K562 (cell line): ENCODE measurements around the gene RIC8B. TPM values are rescaled to one million over a fixed set of nuclear protein-coding genes. Genes with fewer than 3 reads are reported as not detected.

Experiments
- ATAC-seq: fragments of 200-7000 bp; cut with Tn5 transposase; 3 replicates; pipeline ENCODE4 v1.9.1; 2020; ENCODE audit warnings: moderate library complexity
- BruUV-seq: library from RNA; stranded (reverse); fragments of 400-500 nt; replicated peaks from 2 replicates; lab custom pipeline; 2021; lab: Mats Ljungman, UMichigan
- CTCF ChIA-PET: fragments of 300-600 bp; formaldehyde crosslinking; extraction: SDS; loops from one replicate; lab custom pipeline; 2021; ENCODE audit warnings: low intra/inter-chr PET ratio; lab: Yijun Ruan, JAX
- POLR2A ChIA-PET: fragments of 300-600, 350-650 bp; sonication (Branson Sonifier 250); formaldehyde crosslinking; extraction: SDS; loops from one replicate; lab custom pipeline; 2021; ENCODE audit warnings: antibody characterized with exemption, inconsistent platforms; lab: Yijun Ruan, JAX
- DNase-seq, 4 experiments: peaks; one replicate each; pipeline versions ENCODE4 v3.0.0 to v3.0.0-alpha.2; 2011 to 2018; ENCODE audit warnings: low spot score in 3 of 4, mixed read lengths in 3 of 4; ENCODE audit errors: extremely low read depth in 1 of 4
- FAIRE-seq: peaks from 2 replicates; lab custom pipeline; 2011; peaks lifted over from hg19 to GRCh38; lab: Jason Lieb, UNC
- H2AFZ ChIP-seq: 2 replicates; pipeline ENCODE4 v1.6.0; 2011; ENCODE audit warnings: low read depth, low read length, control low read depth, inconsistent platforms
- H3K27ac ChIP-seq: fragments of 200-600 bp; 3 replicates; pipeline ENCODE4 v1.8.0; 2011; ENCODE audit warnings: low read depth, mild to moderate bottlenecking, control low read depth, inconsistent platforms, low read length, moderate library complexity, mixed read lengths; ENCODE audit errors: extremely low read depth
- H3K27me3 ChIP-seq, 2 experiments: fragments of 300-600 bp in 1 of 2; 2 replicates in 1 of 2; 3 replicates in 1 of 2; pipeline versions ENCODE4 v1.6.0 to v1.8.0; 2011; ENCODE audit warnings: inconsistent platforms in 2 of 2, low read length in 2 of 2, mild to moderate bottlenecking in 1 of 2, mixed read lengths in 1 of 2, moderate library complexity in 1 of 2; ENCODE audit not compliant: control insufficient read depth in 2 of 2, insufficient read depth in 2 of 2
- H3K36me3 ChIP-seq: fragments of 300-600 bp; 3 replicates; pipeline ENCODE4 v1.8.0; 2011; ENCODE audit warnings: mild to moderate bottlenecking, low read length, inconsistent platforms; ENCODE audit not compliant: control insufficient read depth, insufficient read depth
- H3K4me1 ChIP-seq, 2 experiments: fragments of 200-600 bp in 1 of 2; replicated peaks in 1 of 2; 2 replicates in 1 of 2; 3 replicates in 1 of 2; pipeline versions ENCODE4 v1.5.1 to v1.8.0; 2011; ENCODE audit warnings: inconsistent platforms in 2 of 2, low read length in 2 of 2, mild to moderate bottlenecking in 1 of 2, mixed read lengths in 1 of 2, moderate library complexity in 1 of 2; ENCODE audit not compliant: control insufficient read depth in 2 of 2, insufficient read depth in 2 of 2
- H3K4me2 ChIP-seq: 2 replicates; pipeline ENCODE4 v1.6.1; 2011; ENCODE audit warnings: low read length, control low read depth, inconsistent platforms, mixed read lengths; ENCODE audit not compliant: insufficient read depth
- H3K4me3 ChIP-seq: fragments of 200-600 bp; sonication (generic), shearing (Covaris generic); 2 replicates; pipeline ENCODE4 v1.5.1; 2016; ENCODE audit warnings: control low read depth, inconsistent platforms
- H3K79me2 ChIP-seq: fragments of 200-600 bp; 3 replicates; pipeline ENCODE4 v1.8.0; 2011; ENCODE audit warnings: low read length, inconsistent platforms; ENCODE audit not compliant: control insufficient read depth, insufficient read depth
- H3K9ac ChIP-seq, 2 experiments: 2 replicates each; pipeline versions ENCODE4 v1.6.0 to v1.6.1; 2011; ENCODE audit warnings: low read depth in 2 of 2, low read length in 2 of 2, control low read depth in 1 of 2, inconsistent platforms in 1 of 2, mild to moderate bottlenecking in 1 of 2, mixed read lengths in 1 of 2; ENCODE audit not compliant: insufficient read depth in 1 of 2
- H3K9me1 ChIP-seq: one replicate; pipeline ENCODE4 v1.6.0; 2011; ENCODE audit warnings: inconsistent platforms, mild to moderate bottlenecking, low read length, moderate library complexity; ENCODE audit not compliant: control insufficient read depth, insufficient read depth
- H3K9me3 ChIP-seq: replicated peaks from 2 replicates; pipeline ENCODE4 v1.5.1; 2011; ENCODE audit warnings: low read depth, low read length, inconsistent platforms; ENCODE audit not compliant: control insufficient read depth, insufficient read depth
- H4K20me1 ChIP-seq: replicated peaks from 2 replicates; pipeline ENCODE4 v1.6.1; 2011; ENCODE audit warnings: low read length, inconsistent platforms, mixed read lengths; ENCODE audit not compliant: control insufficient read depth, insufficient read depth
- ETV1 ChIP-seq: fragments of 450-650 bp; conservative IDR thresholded peaks from 2 replicates; pipeline ENCODE4 v1.6.1; 2016; ENCODE audit warnings: missing genetic modification characterization, control low read depth, low read depth, missing compliant biosample characterization
- EZH2 ChIP-seq: IDR thresholded peaks from 2 replicates; pipeline ENCODE4 v1.6.1; 2012; ENCODE audit warnings: low read depth, mild to moderate bottlenecking, inconsistent platforms, low read length, borderline replicate concordance
- RCOR1 ChIP-seq, 2 experiments: IDR thresholded peaks; 2 replicates each; pipeline ENCODE4 v1.6.1; 2012; ENCODE audit warnings: low read depth in 2 of 2, low read length in 2 of 2, borderline replicate concordance in 1 of 2, improper control_type of control experiment in 1 of 2
- RFX1 ChIP-seq: fragments of 450-650 bp; IDR thresholded peaks from 2 replicates; pipeline ENCODE4 v1.6.1; 2016; ENCODE audit warnings: mild to moderate bottlenecking, moderate library complexity
- SMARCC2 ChIP-seq: fragments of 450-650 bp; IDR thresholded peaks from 2 replicates; pipeline ENCODE4 v1.6.1; 2017; ENCODE audit warnings: antibody characterized with exemption, moderate library complexity, mild to moderate bottlenecking, low read depth
- SPI1 ChIP-seq: IDR thresholded peaks from 2 replicates; pipeline ENCODE4 v1.6.1; 2011; ENCODE audit warnings: low read depth, low read length, control low read depth, borderline replicate concordance
- TCF3 ChIP-seq: sonication (generic); formaldehyde crosslinking; IDR thresholded peaks from 2 replicates; pipeline ENCODE4 v1.4.0; 2020; ENCODE audit warnings: mild to moderate bottlenecking, missing genetic modification reagents
- WGBS: fragments of 100-300 bp; shearing (Covaris generic); methylation state at CpG from one replicate; pipeline ENCODE4 v1.1.6; 2016; ENCODE audit warnings: low coverage, mixed read lengths; ENCODE audit not compliant: insufficient coverage; ENCODE audit errors: missing lambda C conversion rate; 5-methylcytosine and 5-hydroxymethylcytosine counted together
- in situ Hi-C: fragments of 300-500 bp; cut with MboI; formaldehyde crosslinking; loops from 4 replicates; pipeline ENCODE4 v1.15.0; 2018; ENCODE audit warnings: inconsistent platforms, mixed read lengths
- intact Hi-C: fragments of 100-400 bp; cut with micrococcal nuclease; formaldehyde crosslinking; loops from 2 replicates; pipeline ENCODE4 v1.14.2; 2022
- polyA plus RNA-seq, 8 experiments: library from polyadenylated mRNA; depleted of rRNA in 4 of 8; stranded (reverse) in 5 of 8; unstranded in 3 of 8; fragments of >200 nt; fragmentation: Nextera tagmentation in 2 of 8; fragmentation: Illumina TruSeq in 1 of 8; extraction: Ambion mirVana in 2 of 8; extraction: Trizol in 1 of 8; gene quantifications; 2 replicates each; pipeline versions ENCODE4 v1.2.1 to v1.2.3, GENCODE V29; 2011 to 2014; ENCODE audit warnings: inconsistent platforms in 1 of 8, missing spikeins in 1 of 8
- total RNA-seq, 7 experiments: library from RNA; depleted of rRNA in 6 of 7; stranded (reverse); fragments of >200 nt in 6 of 7; fragmentation: Illumina TruSeq in 2 of 7; extraction: Trizol in 2 of 7; gene quantifications; 2 replicates each; pipeline versions ENCODE4 v1.2.1 to v1.2.3, GENCODE V29; 2011 to 2021; ENCODE audit warnings: low replicate concordance in 1 of 7
- TF ChIP-seq, protein P1 (sequence below): fragments of 450-650 bp; formaldehyde crosslinking; IDR thresholded peaks from 2 replicates; pipeline ENCODE4 v1.4.0; 2020; ENCODE audit warnings: mild to moderate bottlenecking, moderate library complexity
- TF ChIP-seq, protein P2 (sequence below): sonication (generic); IDR thresholded peaks from 2 replicates; pipeline ENCODE4 v1.6.1; 2016

The RIC8B gene
- total and polyA plus RNA-seq, 9 of the 15 experiments (the other 6 are each of a cell fraction or from before 2014, with no cell fraction given), result 0.92 to 8.1 (median 4.8) TPM

DNA sequence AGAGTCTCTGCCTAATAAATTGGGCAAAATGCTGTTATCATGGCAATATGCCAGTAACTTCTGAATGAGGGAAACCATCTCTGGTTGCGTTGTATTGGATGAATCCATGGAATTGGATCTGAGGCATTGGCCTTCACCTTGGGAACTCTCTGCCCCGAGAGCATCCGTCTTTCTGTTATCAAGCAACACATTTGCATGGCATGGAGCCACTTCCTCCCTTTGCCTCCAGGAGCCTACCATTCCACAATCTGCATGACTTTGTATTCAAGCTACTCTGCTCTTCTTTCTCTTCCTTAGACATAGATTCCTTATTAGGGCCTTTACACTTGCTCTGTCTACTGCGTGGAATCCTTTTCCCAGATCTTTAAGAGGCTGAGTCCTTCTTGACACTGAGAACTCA is 57.2 kb downstream of the RIC8B start (continued):
- TF ChIP-seq SPI1, result peak; percentile 85

GRCh38 chr12:106837782-106838181 is 63.3 kb downstream of the RIC8B start:
- H3K9me3 ChIP-seq, result no peaks in the 10 kb centered on the region
- ATAC-seq (no peak), FAIRE-seq (no peak), DNase-seq (no peak)
- TF ChIP-seq TCF3 (CRISPR knock-in tag), result no peak
- TF ChIP-seq ETV1 (tag), result no peak
- TF ChIP-seq EZH2, result no peak
- WGBS, result 83% methylated on average over 8 of the region's 8 CpGs
- in situ Hi-C loops (no loop called here), intact Hi-C loops (no loop called here)
- H4K20me1 ChIP-seq, result no peaks in the 10 kb centered on the region
- H3K79me2 ChIP-seq, result no peaks in the 10 kb centered on the region; the same call in 2 of the 3 replicates
- H3K4me2 ChIP-seq, result no peak overlapping the region
- no peak overlapping the region for H3K9ac ChIP-seq
- POLR2A ChIA-PET, result no interaction called here
- BruUV-seq, result no TSS peak
- no peak overlapping the region for H3K4me3 ChIP-seq
- CTCF ChIA-PET, result no interaction called here
- peaks cover 6 to 24% of the 10 kb centered on the region in 2 experiments; a peak in 3 of 5 replicates for H3K4me1 ChIP-seq
- no peak overlapping the region for H2AFZ ChIP-seq
- no peaks in the 10 kb centered on the region for H3K36me3 ChIP-seq
- no peaks in the 10 kb centered on the region for H3K27me3 ChIP-seq
- no peaks in the 10 kb centered on the region for H3K9me1 ChIP-seq
- no peak overlapping the region for H3K27ac ChIP-seq

GRCh38 chr12:106839333-106839732 is 64.9 kb downstream of the RIC8B start:
- no peaks in the 10 kb centered on the region; the same call in 2 of the 3 replicates for H3K79me2 ChIP-seq
- peak overlapping the region; percentile 13; the same call in 1 of the 3 replicates for H3K27ac ChIP-seq
- FAIRE-seq (no peak), DNase-seq (peak in 2 of 4 experiments; percentile 14 to 36), ATAC-seq (peak; percentile 66)
- BruUV-seq, result no TSS peak
- ChIA-PET POLR2A (no interaction called here), CTCF (interaction anchor here (1.2 kb wide), 1 partner anchor 156 kb away, joined by 4 read pairs; no protein-coding TSS in a partner anchor)
- intact Hi-C loops, result no loop called here
- H3K4me1 ChIP-seq, result peaks cover 6 to 24% of the 10 kb centered on the region in 2 experiments; a peak in 3 of 5 replicates
- no peak overlapping the region for H2AFZ ChIP-seq
- H3K36me3 ChIP-seq, result peaks cover 4% of the 10 kb centered on the region; the same call in 1 of the 3 replicates
- H3K9me1 ChIP-seq, result no peaks in the 10 kb centered on the region
- no peaks in the 10 kb centered on the region for H3K9me3 ChIP-seq
- no peak overlapping the region for H3K4me3 ChIP-seq
- in situ Hi-C loops, result no loop called here
- H3K9ac ChIP-seq, result no peak overlapping the region
- 0% methylated on average over 1 of the region's 1 CpG for WGBS
- H3K27me3 ChIP-seq, result no peaks in the 10 kb centered on the region
- no peak overlapping the region; the same call in 1 of the 2 replicates for H3K4me2 ChIP-seq
- no peaks in the 10 kb centered on the region for H4K20me1 ChIP-seq
- TF ChIP-seq RFX1, result peak; percentile 13; the same call in 1 of the 2 replicates
- TF ChIP-seq, protein P1, sequence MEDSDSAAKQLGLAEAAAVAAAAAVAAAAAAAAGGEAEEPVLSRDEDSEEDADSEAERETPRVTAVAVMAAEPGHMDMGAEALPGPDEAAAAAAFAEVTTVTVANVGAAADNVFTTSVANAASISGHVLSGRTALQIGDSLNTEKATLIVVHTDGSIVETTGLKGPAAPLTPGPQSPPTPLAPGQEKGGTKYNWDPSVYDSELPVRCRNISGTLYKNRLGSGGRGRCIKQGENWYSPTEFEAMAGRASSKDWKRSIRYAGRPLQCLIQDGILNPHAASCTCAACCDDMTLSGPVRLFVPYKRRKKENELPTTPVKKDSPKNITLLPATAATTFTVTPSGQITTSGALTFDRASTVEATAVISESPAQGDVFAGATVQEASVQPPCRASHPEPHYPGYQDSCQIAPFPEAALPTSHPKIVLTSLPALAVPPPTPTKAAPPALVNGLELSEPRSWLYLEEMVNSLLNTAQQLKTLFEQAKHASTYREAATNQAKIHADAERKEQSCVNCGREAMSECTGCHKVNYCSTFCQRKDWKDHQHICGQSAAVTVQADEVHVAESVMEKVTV (CRISPR knock-in tag), result no peak
- TF ChIP-seq SMARCC2, result no peak
- TF ChIP-seq, protein P2, sequence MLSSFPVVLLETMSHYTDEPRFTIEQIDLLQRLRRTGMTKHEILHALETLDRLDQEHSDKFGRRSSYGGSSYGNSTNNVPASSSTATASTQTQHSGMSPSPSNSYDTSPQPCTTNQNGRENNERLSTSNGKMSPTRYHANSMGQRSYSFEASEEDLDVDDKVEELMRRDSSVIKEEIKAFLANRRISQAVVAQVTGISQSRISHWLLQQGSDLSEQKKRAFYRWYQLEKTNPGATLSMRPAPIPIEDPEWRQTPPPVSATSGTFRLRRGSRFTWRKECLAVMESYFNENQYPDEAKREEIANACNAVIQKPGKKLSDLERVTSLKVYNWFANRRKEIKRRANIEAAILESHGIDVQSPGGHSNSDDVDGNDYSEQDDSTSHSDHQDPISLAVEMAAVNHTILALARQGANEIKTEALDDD, result peak; percentile 85
- TF ChIP-seq RCOR1 (IDR thresholded peaks at IDR 0.05; ENCODE audit: borderline replicate concordance in 1 of 2, low read depth in 2 of 2, low read length in 2 of 2), result no peak
